ENCODE measurements around the gene MRPS24. TPM values are rescaled to one million over a fixed set of nuclear protein-coding genes. Genes with fewer than 3 reads are reported as not detected.
A peak's percentile ranks its signal among the peaks of the same experiment; 100 is the strongest.

Gene MRPS24
- 68.8 TPM for total RNA-seq

GRCh38 chr7:43869006-43869866, at the start of gene MRPS24:
Gene MRPS24 (minus strand): TSS chr7:43869517. CDS start chr7:43869495, 22 bp downstream.
- peak in 1 of 2 donors; percentile 96 for DNase-seq (ENCODE audit: extremely low spot score in 2 of 2)
- peak within 1 kb of the TSS; percentile 98 for H3K27ac ChIP-seq
- peaks cover 53% of the 10 kb centered on the region for H3K4me1 ChIP-seq
- peak within 1 kb of the TSS; percentile 88 to 93 for H3K4me3 ChIP-seq
- intact Hi-C loops (cut with DNase I), result no loop called here
- TF ChIP-seq, protein P1, sequence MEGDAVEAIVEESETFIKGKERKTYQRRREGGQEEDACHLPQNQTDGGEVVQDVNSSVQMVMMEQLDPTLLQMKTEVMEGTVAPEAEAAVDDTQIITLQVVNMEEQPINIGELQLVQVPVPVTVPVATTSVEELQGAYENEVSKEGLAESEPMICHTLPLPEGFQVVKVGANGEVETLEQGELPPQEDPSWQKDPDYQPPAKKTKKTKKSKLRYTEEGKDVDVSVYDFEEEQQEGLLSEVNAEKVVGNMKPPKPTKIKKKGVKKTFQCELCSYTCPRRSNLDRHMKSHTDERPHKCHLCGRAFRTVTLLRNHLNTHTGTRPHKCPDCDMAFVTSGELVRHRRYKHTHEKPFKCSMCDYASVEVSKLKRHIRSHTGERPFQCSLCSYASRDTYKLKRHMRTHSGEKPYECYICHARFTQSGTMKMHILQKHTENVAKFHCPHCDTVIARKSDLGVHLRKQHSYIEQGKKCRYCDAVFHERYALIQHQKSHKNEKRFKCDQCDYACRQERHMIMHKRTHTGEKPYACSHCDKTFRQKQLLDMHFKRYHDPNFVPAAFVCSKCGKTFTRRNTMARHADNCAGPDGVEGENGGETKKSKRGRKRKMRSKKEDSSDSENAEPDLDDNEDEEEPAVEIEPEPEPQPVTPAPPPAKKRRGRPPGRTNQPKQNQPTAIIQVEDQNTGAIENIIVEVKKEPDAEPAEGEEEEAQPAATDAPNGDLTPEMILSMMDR (IDR thresholded peaks at IDR 0.05), result no peak
- peak in 1 of 2 donors; percentile 97 for TF ChIP-seq POLR2AphosphoS5 (IDR thresholded peaks at IDR 0.05; ENCODE audit: insufficient read depth in 1 of 2, low read depth in 1 of 2)
- peak in 1 of 2 donors; percentile 28 for TF ChIP-seq POLR2A (IDR thresholded peaks at IDR 0.05)
- no peaks in the 10 kb centered on the region for H3K9me3 ChIP-seq
- peaks cover 0 to 11% of the 10 kb centered on the region in 2 donors for H3K36me3 ChIP-seq
- H3K27me3 ChIP-seq, result no peaks in the 10 kb centered on the region

DNA sequence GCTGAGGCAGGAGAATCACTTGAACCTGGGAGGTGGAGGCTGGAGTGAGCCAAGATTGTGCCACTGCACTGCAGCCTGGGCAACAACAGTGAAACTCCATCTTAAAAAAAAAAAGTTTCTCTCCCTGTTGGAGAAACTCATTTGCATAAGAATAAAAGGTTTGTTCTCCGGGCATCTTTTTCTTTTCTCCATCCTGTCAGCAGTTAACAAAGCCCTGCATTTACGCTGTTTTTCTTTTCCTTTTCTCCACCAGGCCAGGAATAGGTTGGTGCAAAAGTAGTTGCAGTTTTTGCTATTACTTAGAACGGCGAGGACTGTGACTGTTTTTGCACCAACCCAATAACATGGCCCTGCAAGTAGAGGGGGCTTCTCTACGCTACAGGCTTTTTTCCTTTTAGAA, 46.6 kb upstream of the MRPS24 start:
- no peak for TF ChIP-seq POLR2AphosphoS5 (IDR thresholded peaks at IDR 0.05; ENCODE audit: insufficient read depth in 1 of 2, low read depth in 1 of 2)
- TF ChIP-seq, protein P1 (IDR thresholded peaks at IDR 0.05), result no peak
- TF ChIP-seq POLR2A (IDR thresholded peaks at IDR 0.05), result no peak
- Histone ChIP-seq H3K4me3 (no peak overlapping the region), H3K4me1 (no peaks in the 10 kb centered on the region), H3K27ac (no peak overlapping the region), H3K9me3 (no peaks in the 10 kb centered on the region), H3K27me3 (no peaks in the 10 kb centered on the region), H3K36me3 (no peaks in the 10 kb centered on the region)
- DNase-seq (ENCODE audit: extremely low spot score in 2 of 2), result no peak
- intact Hi-C loops (cut with DNase I), result no loop called here

GRCh38 chr7:43914795-43915194, 45.5 kb upstream of the MRPS24 start:
- H3K4me3 ChIP-seq, result no peak overlapping the region
- no peak for DNase-seq (ENCODE audit: extremely low spot score in 2 of 2)
- no peaks in the 10 kb centered on the region for H3K9me3 ChIP-seq
- H3K27ac ChIP-seq, result no peak overlapping the region
- no peak for TF ChIP-seq POLR2A (IDR thresholded peaks at IDR 0.05)
- no peak for TF ChIP-seq POLR2AphosphoS5 (IDR thresholded peaks at IDR 0.05; ENCODE audit: insufficient read depth in 1 of 2, low read depth in 1 of 2)
- TF ChIP-seq, protein P1 (IDR thresholded peaks at IDR 0.05), result no peak
- no peaks in the 10 kb centered on the region for H3K36me3 ChIP-seq
- intact Hi-C loops (cut with DNase I), result no loop called here
- no peaks in the 10 kb centered on the region for H3K4me1 ChIP-seq
- H3K27me3 ChIP-seq, result no peaks in the 10 kb centered on the region

- no peaks in the 10 kb centered on the region for H3K9me3 ChIP-seq
- H3K27ac ChIP-seq, result peak within 1 kb of the TSS; percentile 90
- H3K36me3 ChIP-seq, result no peaks in the 10 kb centered on the region
- peak within 1 kb of the TSS; percentile 71 to 72 for H3K4me3 ChIP-seq
- peaks cover 48% of the 10 kb centered on the region for H3K4me1 ChIP-seq
- intact Hi-C loops (cut with DNase I), result no loop called here
- H3K27me3 ChIP-seq, result no peaks in the 10 kb centered on the region
- DNase-seq (ENCODE audit: extremely low spot score in 2 of 2), result no peak
- TF ChIP-seq, protein P1 (IDR thresholded peaks at IDR 0.05), result no peak
- TF ChIP-seq POLR2A (IDR thresholded peaks at IDR 0.05) (peak in 1 of 2 donors; percentile 29), POLR2AphosphoS5 (IDR thresholded peaks at IDR 0.05; ENCODE audit: insufficient read depth in 1 of 2, low read depth in 1 of 2) (no peak)
Measured at GRCh38 chr7:43906331-43907010, 37.2 kb upstream of the MRPS24 start, which contains the start of gene URGCP. Gene URGCP (minus strand): TSS chr7:43906596. CDS start chr7:43906575, 21 bp downstream.

Data from vagina (tissue), 2 donors.